ENCODE data around the gene C11orf54.

GRCh38 chr11:93694109-93694508 lies 47.4 kb upstream of the C11orf54 start:
- TF ChIP-seq POLR2A (IDR thresholded peaks at IDR 0.05) = no peak
- no peak for TF ChIP-seq CTCF (IDR thresholded peaks at IDR 0.05)
- TF ChIP-seq EP300 (IDR thresholded peaks at IDR 0.05) = no peak

All from tibial nerve (tissue), 4 donors.